Measurements from ENCODE around the gene ZNF564. TPM values are rescaled to one million over a fixed set of nuclear protein-coding genes. Genes with fewer than 3 reads are reported as not detected.

The ZNF564 gene
- total and polyA plus RNA-seq, 2 of the 8 experiments (the other 6 are each of a cell fraction or from before 2014, with no cell fraction given) = 0.89 to 10.4 TPM

- no peak overlapping the region for H3K18ac ChIP-seq (ENCODE audit: extremely low read depth, low read length)
- H2BK12ac ChIP-seq (ENCODE audit: low read depth, low read length) = no peak overlapping the region
- DNase-seq (ENCODE audit: low read depth in 1 of 2, low spot score in 2 of 2) = no peak
- H4K5ac ChIP-seq (ENCODE audit: insufficient read length, low read depth, low read length) = no peak overlapping the region
- H3K23me2 ChIP-seq (ENCODE audit: low read depth, low read length) = no peaks in the 10 kb centered on the region
- no peaks in the 10 kb centered on the region for H3K79me2 ChIP-seq (ENCODE audit: control insufficient read depth in 1 of 2, insufficient read depth in 2 of 2, low read length in 2 of 2)
- no peak overlapping the region for H3K23ac ChIP-seq (ENCODE audit: insufficient read length)
- no peak overlapping the region for H2BK120ac ChIP-seq (replicated peaks; ENCODE audit: low read depth, low read length)
- H3K4me3 ChIP-seq (ENCODE audit: extremely low read depth in 1 of 4, insufficient read depth in 2 of 4, low read depth in 3 of 4, low read length in 4 of 4) = no peak overlapping the region
- no peak overlapping the region for H3K4ac ChIP-seq (replicated peaks; ENCODE audit: insufficient read length, low read depth, low read length)
- H2BK20ac ChIP-seq (ENCODE audit: low read length) = no peak overlapping the region
- no peak for FAIRE-seq
- H2BK5ac ChIP-seq (ENCODE audit: low read depth, low read length) = no peak overlapping the region
- no peaks in the 10 kb centered on the region for H4K20me1 ChIP-seq (replicated peaks in 1 of 2; ENCODE audit: control insufficient read depth in 1 of 2, insufficient read depth in 2 of 2, low read length in 2 of 2)
- WGBS, 2 experiments (ENCODE audit: extremely low coverage in 1 of 2, insufficient coverage in 1 of 2, insufficient read length in 1 of 2, insufficient replicate concordance in 2 of 2, low coverage in 1 of 2, low lambda C conversion rate in 2 of 2, missing lambda C conversion rate in 1 of 2) = 86% methylated on average over 4 of the region's 4 CpGs; no CpG with 5 or more reads in 1 of the 2 experiments
- no peaks in the 10 kb centered on the region for H3K36me3 ChIP-seq (ENCODE audit: control insufficient read depth in 2 of 4, insufficient read depth in 4 of 4, low read length in 3 of 4)
- H2BK15ac ChIP-seq (ENCODE audit: low read length) = no peak overlapping the region
- no peak overlapping the region for H2AK5ac ChIP-seq (ENCODE audit: low read depth, low read length)
- H3K56ac ChIP-seq (replicated peaks; ENCODE audit: insufficient read length, low read depth, low read length) = no peak overlapping the region
- H2AFZ ChIP-seq (ENCODE audit: low read length) = no peak overlapping the region
- no peak overlapping the region for H3K27ac ChIP-seq (ENCODE audit: low read depth, low read length)
- H3K4me2 ChIP-seq (ENCODE audit: insufficient read depth in 1 of 2, low read depth in 2 of 2, low read length in 2 of 2) = no peak overlapping the region
- H3K9ac ChIP-seq (replicated peaks in 1 of 4; ENCODE audit: extremely low read depth in 1 of 4, low read depth in 3 of 4, low read length in 3 of 4) = no peak overlapping the region
- ChIA-PET POLR2A (ENCODE audit: partially characterized antibody) (interaction anchor here (0.9 to 1.5 kb wide), 3 partner anchors 66 to 104 kb away, joined by 3 to 4 read pairs (median 3); no protein-coding TSS in a partner anchor), CTCF (ENCODE audit: partially characterized antibody) (interaction anchor here (0.6 to 1.4 kb wide), 2 partner anchors 87 to 506 kb away, joined by 3 to 5 read pairs; no protein-coding TSS in a partner anchor)
- H3K14ac ChIP-seq (ENCODE audit: insufficient read length) = no peak overlapping the region
- H3K4me1 ChIP-seq (replicated peaks in 1 of 4; ENCODE audit: control insufficient read depth in 3 of 4, insufficient read depth in 4 of 4, low read length in 3 of 4) = peaks cover 0 to 4% (median 0%) of the 10 kb centered on the region in 4 experiments; a peak in 2 of 7 replicates
- H3K79me1 ChIP-seq (ENCODE audit: low read depth, low read length) = no peaks in the 10 kb centered on the region
- no peak overlapping the region for H4K91ac ChIP-seq (replicated peaks; ENCODE audit: insufficient read length, low read length)
- no peaks in the 10 kb centered on the region for H3K27me3 ChIP-seq (replicated peaks in 1 of 4; ENCODE audit: control insufficient read depth in 3 of 4, extremely low read depth in 1 of 4, insufficient read depth in 3 of 4, low read length in 3 of 4)
- H3K9me3 ChIP-seq (ENCODE audit: insufficient read depth in 2 of 2, low read depth in 1 of 2, low read length in 1 of 2) = no peaks in the 10 kb centered on the region
- H4K8ac ChIP-seq (ENCODE audit: extremely low read depth, insufficient read depth, low read length) = no peak overlapping the region
- TF ChIP-seq SP1 (IDR thresholded peaks at IDR 0.05; ENCODE audit: low read depth, low read length) (no peak), USF2 (IDR thresholded peaks at IDR 0.05; ENCODE audit: low read length) (no peak), TEAD4 (IDR thresholded peaks at IDR 0.05; ENCODE audit: low read depth, low read length) (no peak), KDM4A (IDR thresholded peaks at IDR 0.05; ENCODE audit: low read depth, low read length, severe bottlenecking) (no peak), TAF1 (IDR thresholded peaks at IDR 0.05; ENCODE audit: low read depth, low read length) (no peak), ATF3 (IDR thresholded peaks at IDR 0.05; ENCODE audit: insufficient read depth, low read depth, low read length) (no peak), RAD21 (IDR thresholded peaks at IDR 0.05 in 1 of 2, conservative IDR thresholded peaks at IDR 0.05 in 1 of 2; ENCODE audit: low read depth in 2 of 2, low read length in 2 of 2) (no peak), ATF2 (IDR thresholded peaks at IDR 0.05; ENCODE audit: low read length) (no peak), MAFK (IDR thresholded peaks at IDR 0.05; ENCODE audit: low read depth, low read length) (no peak), CBX5 (IDR thresholded peaks at IDR 0.05; ENCODE audit: low read depth, low read length) (no peak), KDM5A (IDR thresholded peaks at IDR 0.05; ENCODE audit: low read length) (no peak)
Measured at GRCh38 chr19:12567951-12568350, 16.7 kb upstream of the ZNF564 start.
